Stomach (tissue), 9 donors: ENCODE measurements around the gene RSKR. TPM values are rescaled to one million over a fixed set of nuclear protein-coding genes. Genes with fewer than 3 reads are reported as not detected.

ENCODE experiments used
- DNase-seq, 2 donors: peaks; one replicate each; pipeline versions ENCODE4 v3.0.0 to v3.0.0-alpha.2; 2013 to 2019
- H3K27ac ChIP-seq, 5 donors: fragments of 200-600 bp in 4 of 5; sonication (generic) in 4 of 5; one replicate each; pipeline ENCODE4 v1.5.1; 2013 to 2019; ENCODE audit warnings: mild to moderate bottlenecking in 1 of 5, moderate library complexity in 1 of 5
- H3K27me3 ChIP-seq, 3 donors: fragments of 200-600 bp; sonication (generic); one replicate each; pipeline ENCODE4 v1.5.1; 2017 to 2019; ENCODE audit warnings: mixed run types in 1 of 3
- H3K36me3 ChIP-seq, 4 donors: fragments of 200-600 bp; sonication (generic); 1 replicate in 3 of 4; 2 replicates in 1 of 4; pipeline ENCODE4 v1.5.1; 2016 to 2019
- H3K4me1 ChIP-seq, 4 donors: fragments of 200-600 bp; sonication (generic); one replicate each; pipeline ENCODE4 v1.5.1; 2016 to 2019
- H3K4me3 ChIP-seq, 4 donors: fragments of 200-600 bp; sonication (generic) in 3 of 4; one replicate each; pipeline ENCODE4 v1.5.1; 2016 to 2019; ENCODE audit warnings: mild to moderate bottlenecking in 1 of 4
- H3K9me3 ChIP-seq, 4 donors: fragments of 200-600 bp; sonication (generic); one replicate each; pipeline ENCODE4 v1.5.1; 2016 to 2019
- CTCF ChIP-seq, 7 experiments: fragments of 450-650 bp in 4 of 7; fragments of 200-600 bp in 3 of 7; sonication (generic) in 3 of 7; IDR thresholded peaks; one replicate each; pipeline ENCODE4 v1.5.1; 2016 to 2019; ENCODE audit warnings: antibody characterized with exemption in 7 of 7, control low read depth in 2 of 7, mild to moderate bottlenecking in 1 of 7
- EP300 ChIP-seq: sonication (generic); formaldehyde crosslinking; IDR thresholded peaks from one replicate; pipeline ENCODE4 v1.6.1; 2017; ENCODE audit warnings: antibody characterized with exemption
- POLR2A ChIP-seq, 4 donors: fragments of 450-650 bp; IDR thresholded peaks; one replicate each; pipeline ENCODE4 v1.6.1; 2016; ENCODE audit warnings: antibody characterized with exemption in 4 of 4, control low read depth in 2 of 4, mild to moderate bottlenecking in 1 of 4, moderate library complexity in 1 of 4
- POLR2AphosphoS5 ChIP-seq, 3 donors: sonication (generic); formaldehyde crosslinking; IDR thresholded peaks; one replicate each; pipeline ENCODE4 v1.6.1; 2016; ENCODE audit warnings: antibody characterized with exemption in 3 of 3
- WGBS, 5 donors: extraction: QIAGEN DNeasy Blood & Tissue Kit in 3 of 5; methylation state at CpG; one replicate each; pipeline versions ENCODE4 v1.1.5 to v1.1.7; 2013 to 2018; 5-methylcytosine and 5-hydroxymethylcytosine counted together
- intact Hi-C: fragments of 100-400 bp; cut with DNase I; formaldehyde crosslinking; loops from one replicate; pipeline ENCODE4 v1.15.1; 2023; ENCODE audit warnings: low total_unique reads
- polyA plus RNA-seq, 3 donors: library from polyadenylated mRNA; stranded (reverse); fragments of 200-250 nt; gene quantifications; one replicate each; pipeline ENCODE4 v1.2.3, GENCODE V29; 2013
- total RNA-seq, 5 donors: library from RNA; depleted of rRNA; stranded (reverse); fragments of >200 nt; gene quantifications; one replicate each; pipeline versions ENCODE4 v1.1.0 to v1.2.3, GENCODE V29; 2014 to 2016
- donor health status: healthy with polysubstance abuse.
- donor health status: Bipolar disorder and iron deficiency.
- donor health status: healthy.

The RSKR gene
- total and polyA plus RNA-seq, 8 donors: 0.31 to 36.2 (median 9.5) TPM

DNA sequence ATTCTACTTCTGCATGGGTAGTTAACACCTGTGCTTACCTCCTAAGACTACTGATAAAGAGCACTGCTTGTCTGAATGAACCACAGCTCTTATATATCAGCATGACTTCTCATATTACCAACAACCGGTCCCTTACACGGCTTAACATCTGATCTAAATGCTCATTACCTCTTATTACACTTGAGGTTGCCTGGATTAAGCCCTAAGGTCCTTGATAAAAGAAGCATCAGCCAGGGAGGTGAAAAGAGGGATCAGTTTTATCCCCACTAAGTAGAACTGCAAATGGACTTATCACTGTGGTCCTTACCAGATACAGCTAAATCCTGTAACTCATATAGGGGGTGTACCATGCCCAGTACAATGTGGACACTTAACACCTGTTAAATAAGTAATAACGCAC, 8.2 kb upstream of the RSKR start:
- TF ChIP-seq CTCF (IDR thresholded peaks at IDR 0.05) (no peak), POLR2A (IDR thresholded peaks at IDR 0.05) (no peak), EP300 (no peak), POLR2AphosphoS5 (IDR thresholded peaks at IDR 0.05) (no peak)
- H3K27me3 ChIP-seq: no peaks in the 10 kb centered on the region
- H3K4me3 ChIP-seq: no peak overlapping the region
- H3K27ac ChIP-seq: no peak overlapping the region
- no peaks in the 10 kb centered on the region for H3K9me3 ChIP-seq
- peaks cover 72 to 100% (median 100%) of the 10 kb centered on the region in 4 donors for H3K36me3 ChIP-seq
- DNase-seq: no peak
- intact Hi-C loops: no loop called here
- no peaks in the 10 kb centered on the region for H3K4me1 ChIP-seq
- WGBS, 5 donors: 88 to 96% (median 93%) methylated on average over 3 of the region's 3 CpGs

GRCh38 chr17:28620010-28620409, 6.0 kb upstream of the RSKR start:
- no peak for TF ChIP-seq CTCF (IDR thresholded peaks at IDR 0.05)
- TF ChIP-seq POLR2AphosphoS5 (IDR thresholded peaks at IDR 0.05): no peak
- no peak for TF ChIP-seq POLR2A (IDR thresholded peaks at IDR 0.05)
- no peak for TF ChIP-seq EP300
- no peak for DNase-seq
- Histone ChIP-seq H3K27ac (no peak overlapping the region), H3K9me3 (no peaks in the 10 kb centered on the region), H3K27me3 (no peaks in the 10 kb centered on the region), H3K4me1 (no peaks in the 10 kb centered on the region), H3K36me3 (peaks cover 91 to 100% (median 100%) of the 10 kb centered on the region in 4 donors), H3K4me3 (no peak overlapping the region)
- 79 to 86% (median 82%) methylated on average over 2 of the region's 2 CpGs for WGBS, 5 donors
- intact Hi-C loops: no loop called here

DNA sequence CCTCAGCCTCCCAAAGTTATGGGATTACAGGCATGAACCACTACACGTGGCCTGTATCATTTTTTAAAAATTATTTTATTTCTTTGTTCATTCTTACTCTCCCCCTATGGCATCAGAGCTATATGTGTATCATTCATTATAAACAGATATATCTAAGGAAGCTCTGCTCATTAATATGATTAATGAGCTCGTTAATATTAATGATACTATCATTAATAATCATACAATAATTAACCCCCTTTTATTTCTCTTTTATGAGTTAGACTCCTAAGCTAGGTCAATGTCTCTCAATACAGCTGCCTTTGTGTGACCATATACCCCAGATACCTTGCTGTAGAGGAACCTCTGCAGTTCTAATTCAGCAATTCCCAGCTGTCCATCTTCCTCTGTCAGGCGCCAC, 4.5 kb upstream of the RSKR start:
- Histone ChIP-seq H3K36me3 (peaks cover 91 to 100% (median 100%) of the 10 kb centered on the region in 4 donors), H3K4me3 (no peak overlapping the region), H3K27ac (no peak overlapping the region), H3K27me3 (no peaks in the 10 kb centered on the region), H3K9me3 (no peaks in the 10 kb centered on the region), H3K4me1 (peaks cover 0 to 6% (median under 1%) of the 10 kb centered on the region in 4 donors)
- WGBS, 5 donors: 91 to 100% (median 95%) methylated on average over 3 of the region's 3 CpGs
- no peak for DNase-seq
- no peak for TF ChIP-seq POLR2AphosphoS5 (IDR thresholded peaks at IDR 0.05)
- TF ChIP-seq POLR2A (IDR thresholded peaks at IDR 0.05): no peak
- TF ChIP-seq CTCF (IDR thresholded peaks at IDR 0.05): no peak
- TF ChIP-seq EP300: no peak
- intact Hi-C loops: no loop called here

DNA sequence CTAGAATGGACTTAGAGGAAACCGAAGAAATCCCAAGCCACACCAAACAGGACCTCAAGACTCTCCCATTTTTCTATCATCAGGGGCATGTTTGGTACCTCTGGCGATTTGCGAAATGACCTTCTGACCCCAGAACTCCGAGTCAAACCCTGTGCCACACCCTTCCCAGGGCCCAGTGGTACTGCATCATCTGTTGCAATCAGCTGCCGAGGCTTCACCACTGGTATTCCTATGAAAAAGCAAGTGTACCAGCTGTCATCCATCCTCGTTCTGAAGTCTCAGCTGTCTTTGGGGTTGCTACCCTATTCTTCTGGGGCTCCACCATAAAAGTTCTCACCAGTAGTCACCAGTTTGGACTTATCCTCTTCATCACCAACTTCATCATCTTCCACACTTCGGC, 2.3 kb upstream of the RSKR start:
- no peak overlapping the region for H3K27ac ChIP-seq
- H3K36me3 ChIP-seq: peaks cover 71 to 97% (median 88%) of the 10 kb centered on the region in 4 donors
- whole genome bisulfite sequencing, 5 donors: 77 to 85% (median 81%) methylated on average over 7 of the region's 7 CpGs
- intact Hi-C loops: no loop called here
- no peak overlapping the region for H3K4me3 ChIP-seq
- DNase-seq: no peak
- peaks cover 0 to 14% (median 4%) of the 10 kb centered on the region in 4 donors for H3K4me1 ChIP-seq
- no peaks in the 10 kb centered on the region for H3K27me3 ChIP-seq
- TF ChIP-seq POLR2AphosphoS5 (IDR thresholded peaks at IDR 0.05) (no peak), EP300 (no peak), CTCF (IDR thresholded peaks at IDR 0.05) (no peak), POLR2A (IDR thresholded peaks at IDR 0.05) (no peak)
- no peaks in the 10 kb centered on the region for H3K9me3 ChIP-seq
